Osteoblast (primary cell): ENCODE data around the gene ARHGAP40. TPM values are rescaled to one million over a fixed set of nuclear protein-coding genes. Genes with fewer than 3 reads are reported as not detected.

ENCODE experiments used
- DNase-seq: peaks from one replicate; pipeline ENCODE4 v3.0.0; 2011; ENCODE audit warnings: low spot score, mixed read lengths; ENCODE audit not compliant: insufficient read length; ENCODE audit errors: missing footprints
- H2AFZ ChIP-seq: 2 replicates; pipeline ENCODE4 v1.6.0; 2011; ENCODE audit warnings: mild to moderate bottlenecking, low read length
- H3K27ac ChIP-seq: 2 replicates; pipeline ENCODE4 v1.5.1; 2011; ENCODE audit warnings: mild to moderate bottlenecking, low read depth, low read length, moderate library complexity
- H3K27me3 ChIP-seq: 2 replicates; pipeline ENCODE4 v1.6.0; 2012; ENCODE audit warnings: mild to moderate bottlenecking, control low read depth, inconsistent platforms, low read length, moderate library complexity; ENCODE audit not compliant: insufficient read depth
- H3K36me3 ChIP-seq: 2 replicates; pipeline ENCODE4 v1.5.1; 2011; ENCODE audit warnings: mild to moderate bottlenecking, low read length, control low read depth, moderate library complexity; ENCODE audit not compliant: insufficient read depth
- H3K4me1 ChIP-seq: 2 replicates; pipeline ENCODE4 v1.5.1; 2011; ENCODE audit warnings: mild to moderate bottlenecking, low read length, control low read depth, moderate library complexity; ENCODE audit not compliant: insufficient read depth
- H3K4me2 ChIP-seq: 2 replicates; pipeline ENCODE4 v1.6.0; 2011; ENCODE audit warnings: mild to moderate bottlenecking, low read length; ENCODE audit not compliant: insufficient read depth
- H3K4me3 ChIP-seq: fragments of 200-600 bp; sonication (generic); 3 replicates; pipeline ENCODE4 v1.5.1; 2012; ENCODE audit warnings: mild to moderate bottlenecking, low read length, inconsistent platforms; ENCODE audit not compliant: insufficient read depth
- H3K79me2 ChIP-seq: 2 replicates; pipeline ENCODE4 v1.6.0; 2012; ENCODE audit warnings: mild to moderate bottlenecking, low read length, control low read depth, inconsistent platforms; ENCODE audit not compliant: insufficient read depth
- H3K9me3 ChIP-seq: 2 replicates; pipeline ENCODE4 v1.5.1; 2011; ENCODE audit warnings: low read depth, low read length, control low read depth
- H4K20me1 ChIP-seq: 2 replicates; pipeline ENCODE4 v1.6.0; 2012; ENCODE audit warnings: mild to moderate bottlenecking, low read length, control low read depth; ENCODE audit not compliant: insufficient read depth
- total RNA-seq: library from RNA; depleted of rRNA; stranded (reverse); fragments of >200 nt; gene quantifications from 2 replicates; pipeline ENCODE4 v1.2.3, GENCODE V29; 2012
- TF ChIP-seq, protein P1 (sequence below): IDR thresholded peaks from 2 replicates; pipeline ENCODE4 v1.5.1; 2011; ENCODE audit warnings: mild to moderate bottlenecking, low read depth, low read length, moderate library complexity; ENCODE audit errors: extremely low read depth

The ARHGAP40 gene
- total RNA-seq, 1 donor = not detected

GRCh38 chr20:38558596-38559360, 42.8 kb upstream of the ARHGAP40 start:
- H3K4me2 ChIP-seq = no peak overlapping the region
- H2AFZ ChIP-seq = no peak overlapping the region
- peaks cover 55% of the 10 kb centered on the region for H3K36me3 ChIP-seq
- H3K4me3 ChIP-seq = no peak overlapping the region
- TF ChIP-seq, protein P1, sequence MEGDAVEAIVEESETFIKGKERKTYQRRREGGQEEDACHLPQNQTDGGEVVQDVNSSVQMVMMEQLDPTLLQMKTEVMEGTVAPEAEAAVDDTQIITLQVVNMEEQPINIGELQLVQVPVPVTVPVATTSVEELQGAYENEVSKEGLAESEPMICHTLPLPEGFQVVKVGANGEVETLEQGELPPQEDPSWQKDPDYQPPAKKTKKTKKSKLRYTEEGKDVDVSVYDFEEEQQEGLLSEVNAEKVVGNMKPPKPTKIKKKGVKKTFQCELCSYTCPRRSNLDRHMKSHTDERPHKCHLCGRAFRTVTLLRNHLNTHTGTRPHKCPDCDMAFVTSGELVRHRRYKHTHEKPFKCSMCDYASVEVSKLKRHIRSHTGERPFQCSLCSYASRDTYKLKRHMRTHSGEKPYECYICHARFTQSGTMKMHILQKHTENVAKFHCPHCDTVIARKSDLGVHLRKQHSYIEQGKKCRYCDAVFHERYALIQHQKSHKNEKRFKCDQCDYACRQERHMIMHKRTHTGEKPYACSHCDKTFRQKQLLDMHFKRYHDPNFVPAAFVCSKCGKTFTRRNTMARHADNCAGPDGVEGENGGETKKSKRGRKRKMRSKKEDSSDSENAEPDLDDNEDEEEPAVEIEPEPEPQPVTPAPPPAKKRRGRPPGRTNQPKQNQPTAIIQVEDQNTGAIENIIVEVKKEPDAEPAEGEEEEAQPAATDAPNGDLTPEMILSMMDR = no peak
- no peak overlapping the region for H3K27ac ChIP-seq
- H3K9me3 ChIP-seq = no peaks in the 10 kb centered on the region
- H3K4me1 ChIP-seq = no peaks in the 10 kb centered on the region
- DNase-seq = no peak
- no peaks in the 10 kb centered on the region for H3K27me3 ChIP-seq
- H3K79me2 ChIP-seq = no peaks in the 10 kb centered on the region
- H4K20me1 ChIP-seq = peaks cover 3% of the 10 kb centered on the region

- H3K79me2 ChIP-seq = no peaks in the 10 kb centered on the region
- H3K4me1 ChIP-seq = no peaks in the 10 kb centered on the region
- TF ChIP-seq, protein P1 = no peak
- H3K4me3 ChIP-seq = no peak overlapping the region
- H2AFZ ChIP-seq = no peak overlapping the region
- no peaks in the 10 kb centered on the region for H4K20me1 ChIP-seq
- H3K9me3 ChIP-seq = no peaks in the 10 kb centered on the region
- H3K4me2 ChIP-seq = no peak overlapping the region
- peaks cover 45% of the 10 kb centered on the region for H3K36me3 ChIP-seq
- H3K27me3 ChIP-seq = no peaks in the 10 kb centered on the region
- DNase-seq = no peak
- H3K27ac ChIP-seq = no peak overlapping the region
Measured at GRCh38 chr20:38559764-38560163, 41.8 kb upstream of the ARHGAP40 start.

- H3K4me3 ChIP-seq = no peak overlapping the region
- TF ChIP-seq, protein P1 = no peak
- no peaks in the 10 kb centered on the region for H3K79me2 ChIP-seq
- H4K20me1 ChIP-seq = no peaks in the 10 kb centered on the region
- H3K9me3 ChIP-seq = no peaks in the 10 kb centered on the region
- peaks cover 40% of the 10 kb centered on the region for H3K36me3 ChIP-seq
- H3K4me2 ChIP-seq = no peak overlapping the region
- H3K27me3 ChIP-seq = no peaks in the 10 kb centered on the region
- no peaks in the 10 kb centered on the region for H3K4me1 ChIP-seq
- no peak overlapping the region for H2AFZ ChIP-seq
- H3K27ac ChIP-seq = no peak overlapping the region
- no peak for DNase-seq
Measured at GRCh38 chr20:38563802-38564431, 37.7 kb upstream of the ARHGAP40 start.

DNA sequence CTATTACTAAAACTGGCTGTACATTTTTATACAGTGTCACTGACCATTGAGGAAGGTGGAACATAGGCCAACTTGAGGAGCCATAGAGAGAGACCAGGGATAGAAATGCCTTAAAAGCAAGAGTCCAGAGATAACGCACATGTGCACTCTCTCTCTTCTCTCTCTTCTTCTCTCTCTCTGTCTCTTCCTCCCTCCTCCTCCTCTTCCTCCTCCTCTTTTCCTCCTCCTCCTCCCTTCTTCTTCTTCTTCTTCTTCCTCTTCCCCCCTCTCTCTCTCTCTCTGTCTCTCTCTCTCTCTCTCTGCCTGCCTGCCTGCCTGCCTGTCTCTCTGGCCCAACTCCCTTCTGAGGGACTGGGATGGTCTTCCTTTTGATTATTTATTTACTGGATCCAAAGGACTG, 36.9 kb upstream of the ARHGAP40 start:
- Histone ChIP-seq H3K27ac (no peak overlapping the region), H3K36me3 (peaks cover 38% of the 10 kb centered on the region), H4K20me1 (no peaks in the 10 kb centered on the region), H3K4me1 (no peaks in the 10 kb centered on the region), H3K4me2 (no peak overlapping the region), H2AFZ (no peak overlapping the region), H3K4me3 (no peak overlapping the region), H3K79me2 (no peaks in the 10 kb centered on the region), H3K9me3 (no peaks in the 10 kb centered on the region), H3K27me3 (no peaks in the 10 kb centered on the region)
- no peak for DNase-seq
- TF ChIP-seq, protein P1 = no peak
